ENCODE measurements around the gene CRACR2B. TPM values are rescaled to one million over a fixed set of nuclear protein-coding genes. Genes with fewer than 3 reads are reported as not detected.

The CRACR2B gene
- total RNA-seq, 1 donor from 2014 or later, result 43.6 TPM

DNA sequence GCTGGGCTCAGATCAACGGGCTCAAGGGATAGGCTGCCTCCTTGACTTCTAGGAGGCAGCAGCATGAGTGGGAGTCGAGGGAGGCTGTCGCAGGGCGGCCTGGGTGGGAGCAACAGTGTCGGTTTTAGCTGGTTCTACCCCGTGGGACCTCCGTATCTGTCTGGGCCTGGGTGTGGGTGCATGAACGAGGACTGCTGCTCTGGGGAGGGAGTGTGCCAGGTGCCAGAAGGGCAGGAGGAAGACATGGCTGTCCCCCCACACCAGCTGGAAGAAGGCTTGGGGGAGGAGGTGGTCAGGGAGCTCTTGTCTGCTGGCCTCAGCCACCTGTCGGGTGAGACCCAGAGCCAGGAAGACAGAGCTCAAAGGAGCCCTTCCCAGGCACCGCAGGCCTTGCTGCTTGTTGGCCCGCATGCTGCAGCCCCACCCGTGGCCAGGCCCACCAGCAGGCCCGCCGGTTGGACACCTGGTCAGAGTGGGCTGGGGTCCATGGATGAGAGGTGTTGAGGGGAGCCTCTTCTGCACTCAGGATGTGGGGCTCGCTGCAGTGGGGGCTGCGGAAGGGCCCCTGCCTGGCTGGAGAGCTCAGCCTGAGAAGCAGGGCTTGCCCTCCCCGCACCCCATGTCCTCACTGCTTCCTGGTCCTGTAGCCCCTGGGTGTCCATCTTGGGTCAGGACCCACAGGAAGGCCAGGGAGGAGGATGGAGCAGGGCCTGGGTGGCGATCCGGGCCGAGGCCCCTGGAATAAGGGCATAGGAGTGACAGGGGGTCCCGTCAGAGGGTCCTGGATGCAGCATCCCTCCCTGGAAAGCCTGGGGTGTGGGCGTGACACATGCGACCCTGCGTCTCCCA lies 41.3 kb upstream of the CRACR2B start:
- H3K27ac ChIP-seq, result no peak overlapping the region
- no peaks in the 10 kb centered on the region for H3K9me3 ChIP-seq
- no peak for TF ChIP-seq CTCF (IDR thresholded peaks at IDR 0.05)
- H3K27me3 ChIP-seq (ENCODE audit: low read depth), result peaks cover 18% of the 10 kb centered on the region
- DNase-seq (no peak), ATAC-seq (no peak)
- H3K4me3 ChIP-seq, result no peak overlapping the region
- H3K36me3 ChIP-seq, result peaks cover 4% of the 10 kb centered on the region
- intact Hi-C loops (cut with DNase I), result no loop called here
- peaks cover 9% of the 10 kb centered on the region for H3K4me1 ChIP-seq

- Histone ChIP-seq H3K9me3 (no peaks in the 10 kb centered on the region), H3K4me1 (peaks cover 9% of the 10 kb centered on the region), H3K36me3 (peaks cover 12% of the 10 kb centered on the region), H3K27me3 (ENCODE audit: low read depth) (peaks cover 18% of the 10 kb centered on the region), H3K27ac (no peak overlapping the region), H3K4me3 (no peak overlapping the region)
- TF ChIP-seq CTCF (IDR thresholded peaks at IDR 0.05), result no peak
- intact Hi-C loops (cut with DNase I), result no loop called here
- no peak for DNase-seq
- no peak for ATAC-seq
Measured at GRCh38 chr11:787084-787675, 40.5 kb upstream of the CRACR2B start.

- TF ChIP-seq CTCF (IDR thresholded peaks at IDR 0.05), result no peak
- ATAC-seq (no peak), DNase-seq (no peak)
- Histone ChIP-seq H3K27ac (no peak overlapping the region), H3K27me3 (ENCODE audit: low read depth) (peaks cover 18% of the 10 kb centered on the region), H3K4me3 (no peak overlapping the region), H3K9me3 (no peaks in the 10 kb centered on the region), H3K36me3 (peaks cover 14% of the 10 kb centered on the region), H3K4me1 (peaks cover 6% of the 10 kb centered on the region)
- intact Hi-C loops (cut with DNase I), result no loop called here
Measured at GRCh38 chr11:788009-788640, 39.6 kb upstream of the CRACR2B start.

DNA sequence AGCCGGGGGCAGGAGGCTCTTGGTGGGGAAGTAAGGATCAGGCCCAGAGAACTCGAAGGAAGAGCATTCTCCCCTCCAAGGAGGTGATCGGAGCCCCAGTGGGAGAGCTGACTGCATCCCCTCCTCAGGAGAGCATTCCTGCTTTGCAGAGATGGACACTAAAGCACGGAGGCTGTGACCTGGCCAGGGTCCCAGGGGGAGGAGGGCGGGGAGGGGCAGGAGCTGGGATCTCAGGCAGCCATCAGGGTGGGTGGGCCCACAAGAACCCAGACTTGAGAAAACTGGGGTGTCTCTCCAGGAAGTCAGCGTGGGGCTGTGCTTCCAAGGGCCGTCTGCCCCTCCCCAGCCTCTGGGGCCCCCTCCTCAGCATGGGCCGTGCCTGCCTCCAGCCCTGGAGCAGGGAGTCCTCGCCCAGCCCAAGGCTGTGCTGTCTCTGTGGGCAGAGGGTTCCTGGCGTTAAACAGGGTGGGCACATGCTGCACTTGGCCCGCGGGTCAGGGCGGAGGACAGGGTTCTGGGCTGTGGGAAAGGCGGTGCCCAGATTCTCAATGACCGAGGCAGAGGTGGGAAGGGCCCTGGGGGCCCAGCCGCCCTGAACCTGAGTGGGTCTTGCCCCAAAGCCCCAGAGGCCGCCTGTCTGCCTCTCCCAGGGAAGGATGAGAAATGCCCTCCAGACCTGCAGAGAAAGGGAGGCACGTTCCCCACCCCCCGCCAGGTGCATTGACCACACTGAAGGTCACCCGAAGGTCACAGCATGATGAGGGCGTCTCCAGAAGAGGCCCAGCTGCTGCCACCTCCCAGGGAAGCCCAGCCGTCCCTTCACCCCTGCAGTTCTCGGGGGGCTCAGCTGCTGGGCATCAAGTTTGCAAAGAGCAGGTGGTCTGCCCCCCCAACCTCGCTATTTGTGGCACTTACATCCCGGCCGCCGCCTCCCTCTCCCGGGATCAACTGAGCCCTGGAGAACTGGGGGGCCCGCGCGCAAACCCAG lies 38.5 kb upstream of the CRACR2B start:
- ATAC-seq (no peak), DNase-seq (no peak)
- Histone ChIP-seq H3K36me3 (peaks cover 20% of the 10 kb centered on the region), H3K27ac (no peak overlapping the region), H3K9me3 (no peaks in the 10 kb centered on the region), H3K4me3 (no peak overlapping the region), H3K27me3 (ENCODE audit: low read depth) (peaks cover 18% of the 10 kb centered on the region), H3K4me1 (no peaks in the 10 kb centered on the region)
- no peak for TF ChIP-seq CTCF (IDR thresholded peaks at IDR 0.05)
- intact Hi-C loops (cut with DNase I), result no loop called here

GRCh38 chr11:789943-790342 lies 37.8 kb upstream of the CRACR2B start, which contains the start of gene CEND1:
CEND1 (minus strand) TSS chr11:790090; CDS start chr11:788576, 1,514 bp downstream.
- DNase-seq, result no peak

More at GRCh38 chr11:789943-790342, 37.8 kb upstream of the CRACR2B start, which contains the start of gene CEND1:
- peaks cover 20% of the 10 kb centered on the region for H3K36me3 ChIP-seq
- H3K4me1 ChIP-seq, result peaks cover 6% of the 10 kb centered on the region
- intact Hi-C loops (cut with DNase I), result no loop called here
- H3K27me3 ChIP-seq (ENCODE audit: low read depth), result peaks cover 18% of the 10 kb centered on the region
- no peak for ATAC-seq
- no peaks in the 10 kb centered on the region for H3K9me3 ChIP-seq
- no peak within 1 kb of the TSS for H3K4me3 ChIP-seq
- no peak for TF ChIP-seq CTCF (IDR thresholded peaks at IDR 0.05)
- no peak within 1 kb of the TSS for H3K27ac ChIP-seq

Data from lower lobe of right lung (tissue), 2 donors.